Testis (tissue), 2 donors: ENCODE results near the gene SALL2.

Experiments
- POLR2A ChIP-seq: fragments of 450-650 bp; IDR thresholded peaks from one replicate; pipeline ENCODE4 v1.6.1; 2017; ENCODE audit warnings: antibody characterized with exemption, mild to moderate bottlenecking, moderate library complexity
- TF ChIP-seq, protein P1 (sequence below), 3 experiments: fragments of 450-650 bp in 2 of 3; fragments of 200-600 bp in 1 of 3; sonication (generic) in 1 of 3; IDR thresholded peaks; one replicate each; pipeline ENCODE4 v1.5.1; 2016 to 2019; ENCODE audit warnings: antibody characterized with exemption in 3 of 3, mild to moderate bottlenecking in 2 of 3, moderate library complexity in 1 of 3

DNA sequence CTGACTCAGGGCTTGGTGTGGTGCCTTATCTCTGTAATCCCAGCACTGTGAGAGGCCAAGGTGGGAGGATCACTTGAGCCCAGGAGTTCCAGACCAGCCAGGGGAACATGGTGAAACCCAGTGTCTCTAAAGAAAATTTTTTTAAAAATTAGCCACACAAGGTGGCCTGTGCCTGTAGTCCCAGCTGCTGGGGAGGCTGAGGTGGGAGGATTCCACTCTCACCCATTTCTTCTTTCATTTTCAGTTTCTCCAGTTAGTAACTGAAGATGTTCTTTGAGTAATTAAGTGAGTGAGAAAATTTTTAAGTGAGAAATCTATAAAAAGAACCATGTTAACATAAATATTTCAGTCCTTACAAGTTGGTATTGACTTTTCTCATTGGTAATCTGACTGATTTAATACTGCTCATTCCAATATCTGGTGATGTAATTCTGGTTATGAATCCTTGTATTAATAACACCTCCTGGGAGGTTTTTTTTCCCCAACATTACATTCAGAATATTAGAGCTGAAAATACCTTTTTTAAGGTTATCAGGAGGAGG is 21.1 kb downstream of the SALL2 start:
- TF ChIP-seq, protein P1, sequence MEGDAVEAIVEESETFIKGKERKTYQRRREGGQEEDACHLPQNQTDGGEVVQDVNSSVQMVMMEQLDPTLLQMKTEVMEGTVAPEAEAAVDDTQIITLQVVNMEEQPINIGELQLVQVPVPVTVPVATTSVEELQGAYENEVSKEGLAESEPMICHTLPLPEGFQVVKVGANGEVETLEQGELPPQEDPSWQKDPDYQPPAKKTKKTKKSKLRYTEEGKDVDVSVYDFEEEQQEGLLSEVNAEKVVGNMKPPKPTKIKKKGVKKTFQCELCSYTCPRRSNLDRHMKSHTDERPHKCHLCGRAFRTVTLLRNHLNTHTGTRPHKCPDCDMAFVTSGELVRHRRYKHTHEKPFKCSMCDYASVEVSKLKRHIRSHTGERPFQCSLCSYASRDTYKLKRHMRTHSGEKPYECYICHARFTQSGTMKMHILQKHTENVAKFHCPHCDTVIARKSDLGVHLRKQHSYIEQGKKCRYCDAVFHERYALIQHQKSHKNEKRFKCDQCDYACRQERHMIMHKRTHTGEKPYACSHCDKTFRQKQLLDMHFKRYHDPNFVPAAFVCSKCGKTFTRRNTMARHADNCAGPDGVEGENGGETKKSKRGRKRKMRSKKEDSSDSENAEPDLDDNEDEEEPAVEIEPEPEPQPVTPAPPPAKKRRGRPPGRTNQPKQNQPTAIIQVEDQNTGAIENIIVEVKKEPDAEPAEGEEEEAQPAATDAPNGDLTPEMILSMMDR (IDR thresholded peaks at IDR 0.05) = no peak
- no peak for TF ChIP-seq POLR2A
